ENCODE results near the gene GRB10.

GRB10 gene

DNA sequence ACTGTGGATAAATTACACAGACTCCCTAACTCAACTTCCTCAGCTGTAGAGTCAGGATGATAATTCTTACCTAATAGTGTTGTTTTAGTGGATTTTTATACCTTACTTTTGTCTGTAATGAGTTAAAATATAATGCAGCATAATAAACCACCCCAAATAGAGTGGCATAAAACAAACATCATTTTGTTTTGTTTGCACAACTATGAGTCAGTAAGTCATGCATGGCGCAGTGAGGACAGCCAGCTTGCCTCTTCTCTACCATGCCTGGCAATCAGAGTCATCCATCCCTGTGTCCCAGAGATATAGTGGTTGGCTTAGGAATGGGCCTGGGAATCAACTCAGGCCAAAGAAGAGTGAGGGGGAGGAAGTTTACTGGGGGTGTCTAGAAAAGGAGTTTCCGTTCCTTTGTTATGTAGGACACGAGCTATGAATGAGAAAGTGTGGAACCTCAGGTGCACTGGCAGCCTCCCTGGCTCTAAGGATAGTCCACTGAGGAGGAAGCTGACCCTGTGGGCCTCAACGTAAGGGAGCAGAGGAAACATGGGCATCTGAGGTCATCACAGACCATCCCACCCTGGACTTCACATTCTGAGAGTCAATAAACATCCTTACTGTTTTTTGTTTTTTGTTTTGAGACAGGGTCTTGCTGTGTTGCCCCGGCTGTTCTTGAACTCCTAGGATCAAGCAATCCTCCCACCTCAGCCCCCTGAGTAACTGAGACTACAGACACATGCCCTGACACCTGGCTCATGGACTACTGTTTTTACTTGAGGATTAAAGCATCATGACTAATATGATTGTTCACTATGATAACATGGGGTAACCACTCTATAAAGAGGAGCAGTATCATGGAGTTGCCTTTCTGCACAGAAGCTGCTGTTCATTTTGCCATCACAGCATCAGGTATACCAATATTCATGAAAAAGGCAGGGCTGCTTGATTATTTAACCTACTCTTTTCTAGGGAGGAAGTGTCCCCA is 21.0 kb upstream of the GRB10 start:
- no peak for DNase-seq

DNA sequence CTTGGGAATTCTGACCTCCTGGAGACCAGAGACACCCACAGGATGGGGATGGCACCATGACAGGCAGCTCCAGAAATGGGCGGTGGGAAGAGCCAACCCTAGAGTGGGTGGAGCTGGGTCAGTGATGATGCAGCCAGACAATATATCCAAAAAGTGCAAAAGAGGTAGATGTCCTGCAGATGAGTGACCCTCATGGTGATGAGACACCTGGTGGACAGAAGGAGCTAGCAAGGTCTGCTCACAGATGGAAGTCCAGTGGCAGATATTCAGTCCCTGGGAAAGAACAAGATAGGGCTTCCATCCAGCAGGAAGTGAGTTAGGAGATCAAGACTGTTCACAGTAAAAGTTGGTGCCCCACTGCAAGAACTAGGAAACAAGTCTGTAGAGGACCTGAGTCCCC is 19.2 kb upstream of the GRB10 start:
- no peak for DNase-seq

DNA sequence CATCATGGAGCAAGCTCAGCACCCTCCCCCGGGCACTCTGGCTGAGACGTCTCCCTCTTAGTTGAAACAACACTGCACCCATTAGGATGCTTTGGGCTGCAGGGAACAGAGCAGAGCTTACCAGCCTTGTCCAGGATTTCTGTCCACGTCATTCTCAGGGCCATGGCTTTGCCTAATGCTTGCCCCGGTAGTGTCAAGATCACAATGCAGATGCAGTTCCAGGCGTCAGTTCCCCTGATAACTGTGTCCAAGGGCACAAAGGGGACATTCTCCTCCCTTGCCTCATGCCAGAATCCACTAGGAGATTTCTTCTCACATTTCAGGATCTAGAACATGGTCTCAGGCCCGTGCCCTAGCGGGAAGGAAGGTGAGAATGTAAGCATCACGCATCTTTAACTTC is 17.2 kb upstream of the GRB10 start:
- DNase-seq = no peak

DNA sequence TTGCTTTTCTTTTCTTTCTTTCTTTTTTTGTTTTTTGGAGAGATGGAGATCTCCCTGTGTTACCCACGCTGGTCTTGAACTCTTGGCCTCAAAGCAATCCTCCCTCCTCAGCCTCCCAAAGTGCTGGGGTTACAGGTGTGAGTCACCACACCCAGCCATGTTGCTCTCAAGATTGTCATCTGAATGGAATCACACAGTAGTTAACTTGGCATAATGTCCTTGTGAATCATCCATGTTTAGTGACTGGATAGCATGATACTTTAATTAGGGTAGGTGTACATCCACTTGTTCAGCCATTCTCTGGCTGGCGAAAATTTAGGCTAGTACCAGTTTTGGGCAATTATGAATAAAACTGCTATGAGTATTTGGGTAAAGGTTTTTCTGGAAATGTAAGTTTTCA is 15.4 kb upstream of the GRB10 start:
- DNase-seq = no peak

DNA sequence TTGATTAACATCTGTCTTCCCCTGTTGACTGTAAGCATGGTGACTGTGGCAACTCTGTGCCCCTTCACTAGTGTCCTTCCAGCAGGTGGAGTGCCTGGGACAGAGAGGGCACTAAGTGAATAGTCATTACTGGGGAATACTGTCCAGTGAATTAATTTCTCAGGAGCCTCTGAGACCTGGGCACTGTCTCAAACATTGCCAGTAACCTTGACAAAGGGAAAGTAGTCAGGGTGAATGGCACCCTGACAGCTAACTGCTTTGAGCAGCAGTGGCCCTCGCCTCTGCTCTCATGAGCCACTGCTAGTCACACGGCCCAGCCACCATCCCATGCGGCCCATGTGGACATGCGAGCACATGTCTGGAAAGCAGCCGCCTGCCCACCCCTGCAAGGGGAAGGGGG is 13.1 kb upstream of the GRB10 start:
- no peak for DNase-seq

DNA sequence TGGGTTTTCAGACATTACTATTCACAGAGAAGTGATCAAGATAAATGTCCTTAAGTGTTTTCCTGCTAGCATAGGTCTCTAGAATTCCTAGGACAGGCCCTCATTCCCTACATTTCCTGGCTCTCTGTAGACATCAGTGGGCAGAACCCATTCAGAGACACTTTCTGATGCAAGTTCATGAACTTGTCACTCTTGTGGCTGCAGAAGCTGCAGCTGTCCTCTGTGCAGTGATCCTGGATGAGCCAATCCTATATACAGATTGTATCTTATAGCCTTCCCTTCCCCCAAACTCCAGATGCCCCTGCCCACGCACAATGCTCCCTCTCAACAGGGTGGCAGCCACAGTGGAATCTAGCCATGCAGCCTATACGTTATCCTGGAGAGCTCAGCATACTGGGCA is 12.6 kb upstream of the GRB10 start:
- DNase-seq = no peak

DNA sequence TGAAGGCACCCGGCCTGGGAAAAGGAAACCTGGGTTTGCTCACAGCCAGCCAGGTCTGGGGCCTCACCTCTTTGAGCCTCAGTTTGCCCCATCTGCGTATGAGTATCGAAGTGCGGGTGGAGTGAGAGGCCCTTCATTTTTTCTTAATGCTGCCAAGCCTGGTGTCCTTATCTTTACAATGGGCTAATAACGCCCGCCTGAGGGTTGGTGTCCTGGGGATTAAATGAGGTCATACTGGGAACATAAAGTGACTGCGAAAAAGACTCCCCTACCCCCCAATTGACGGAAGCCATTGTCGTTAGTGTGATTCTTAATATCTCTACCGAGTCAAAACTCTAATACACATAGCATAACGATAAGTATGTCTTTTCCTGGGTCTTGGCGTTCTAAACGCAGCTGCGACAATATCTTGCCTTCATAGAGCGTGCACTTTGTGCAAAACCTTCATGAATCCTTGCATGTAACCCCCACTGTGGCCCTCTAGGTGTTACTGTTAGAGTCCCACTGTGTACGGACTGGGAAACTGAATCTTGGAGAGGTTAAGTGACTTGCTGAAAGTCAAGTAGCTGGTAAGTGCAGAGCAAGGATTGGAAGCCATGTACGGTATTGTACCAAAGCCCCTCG is 11.4 kb upstream of the GRB10 start:
- DNase-seq = no peak

DNA sequence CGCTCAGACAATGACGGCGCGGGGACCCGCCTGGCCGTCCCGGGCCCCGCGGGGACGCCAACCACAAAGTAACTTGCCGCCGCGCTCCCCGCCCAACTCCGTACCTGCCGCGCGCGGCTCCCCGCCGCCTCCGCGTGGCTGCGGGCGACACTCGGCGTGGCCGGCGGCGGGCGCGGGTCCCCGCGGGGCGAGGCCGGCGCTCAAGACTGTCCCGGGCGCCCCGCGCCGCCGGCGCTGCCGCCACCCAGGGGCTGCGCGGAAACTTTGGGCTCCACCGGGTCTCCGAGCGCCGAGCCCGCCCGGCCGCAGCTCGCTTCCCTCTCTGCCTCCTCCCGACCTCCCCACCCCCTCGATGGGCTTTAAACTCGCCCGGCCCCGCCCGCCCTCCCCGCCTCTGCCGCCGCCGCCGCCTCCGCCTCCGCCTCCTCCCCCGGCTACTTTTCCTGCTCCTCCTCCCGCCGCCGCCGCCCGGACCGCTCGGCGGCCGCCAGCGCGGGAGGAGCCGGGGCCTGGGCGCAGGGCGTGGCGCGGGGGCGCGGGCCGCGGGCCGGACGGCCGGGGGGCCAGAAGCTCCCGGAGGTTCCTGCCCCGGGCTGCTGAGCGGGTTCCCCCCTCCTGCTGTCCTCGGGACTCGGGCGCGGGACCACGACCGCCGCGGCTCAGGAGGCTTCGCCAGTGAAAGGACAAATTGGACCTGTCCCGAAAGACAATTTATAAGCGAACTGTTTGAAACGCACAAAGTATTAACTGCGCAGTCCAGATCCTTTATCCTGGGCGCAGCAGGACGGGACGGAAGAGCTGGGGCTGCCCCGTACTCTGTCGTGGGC is 10.6 kb upstream of the GRB10 start:
- no peak for DNase-seq

DNA sequence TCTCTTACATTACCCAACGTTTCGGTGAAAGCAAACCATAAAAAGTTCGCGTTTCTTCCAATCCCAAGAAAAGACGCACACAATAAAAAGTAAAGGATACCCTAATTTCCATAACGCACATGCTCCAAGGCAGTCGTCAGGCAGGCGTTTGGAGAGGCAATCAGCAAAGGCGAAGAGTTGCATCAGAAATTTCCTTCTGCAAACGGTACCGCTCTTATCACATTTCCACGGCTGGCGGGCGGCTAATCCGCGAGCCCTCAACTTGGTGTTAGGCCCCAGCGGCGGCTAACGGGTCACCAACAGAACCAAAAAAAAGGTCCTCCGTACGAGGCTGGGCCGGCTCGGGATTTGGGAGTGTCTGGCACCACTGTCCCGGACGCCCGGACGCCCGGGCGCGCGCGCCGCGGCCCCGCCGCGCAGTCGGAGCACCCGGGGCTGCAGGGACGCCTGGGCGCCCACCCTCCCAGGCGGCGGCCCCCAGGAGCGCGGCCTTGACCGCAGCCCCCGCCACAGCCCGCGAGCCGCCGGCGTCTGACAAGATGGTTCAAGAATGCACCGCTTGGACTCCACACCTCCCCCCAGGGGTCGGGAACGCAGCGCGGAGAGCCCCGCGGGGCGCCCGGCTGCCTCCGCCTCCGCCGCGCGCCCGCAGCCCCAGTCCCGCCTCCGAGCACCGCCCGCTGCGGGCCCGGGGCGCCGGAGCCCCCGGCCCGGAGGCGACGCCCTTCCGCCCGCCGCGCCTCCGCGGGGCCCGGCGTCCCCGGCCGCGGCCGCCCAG is 9.8 kb upstream of the GRB10 start:
- no peak for DNase-seq

DNA sequence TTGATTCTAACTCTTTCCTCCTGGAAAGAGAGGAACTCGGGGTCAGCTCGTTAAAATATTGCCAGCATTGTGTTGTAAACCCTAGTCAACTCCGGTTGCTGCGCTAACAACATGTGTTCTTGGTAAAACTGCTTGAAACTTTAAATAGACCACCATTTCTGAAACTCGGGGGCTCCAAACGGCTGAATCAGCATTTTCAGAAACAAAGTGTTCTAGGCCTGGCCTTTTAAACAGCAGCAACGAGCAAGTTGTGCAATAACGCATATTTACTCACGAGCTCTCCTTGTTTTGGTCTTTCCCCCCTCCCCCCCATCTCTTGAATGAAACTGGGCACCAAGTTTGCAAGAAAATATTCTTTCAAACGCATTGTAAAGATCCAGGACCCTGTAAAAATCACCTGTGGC is 9.2 kb upstream of the GRB10 start:
- no peak for DNase-seq

DNA sequence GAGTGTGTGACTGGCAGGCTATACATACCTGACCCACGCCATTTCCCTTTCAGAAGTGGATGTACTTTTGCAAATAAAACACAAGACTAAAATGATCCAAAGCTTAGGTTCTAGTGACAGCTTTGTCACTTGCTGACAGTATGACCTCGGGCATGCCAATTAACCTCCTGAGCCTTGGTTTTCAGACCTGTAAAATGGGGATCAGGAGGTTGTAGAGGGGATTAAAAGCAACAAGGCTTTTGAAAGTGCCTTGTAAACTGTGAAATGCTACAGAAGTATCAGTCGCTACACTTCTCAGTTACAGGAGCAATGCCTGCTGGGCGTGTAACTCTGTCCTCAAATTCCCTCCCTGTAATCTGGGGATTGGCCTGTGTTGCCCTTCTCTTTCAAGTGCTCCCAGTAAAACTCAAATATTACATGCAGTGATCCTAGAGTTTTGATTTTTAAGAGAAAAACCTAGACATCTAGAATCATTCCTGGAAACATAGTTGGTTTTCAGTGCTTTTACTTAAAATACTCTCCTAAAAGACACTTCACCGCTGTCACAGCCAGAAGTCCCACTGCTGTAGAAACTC is 8.8 kb upstream of the GRB10 start:
- DNase-seq = no peak

DNA sequence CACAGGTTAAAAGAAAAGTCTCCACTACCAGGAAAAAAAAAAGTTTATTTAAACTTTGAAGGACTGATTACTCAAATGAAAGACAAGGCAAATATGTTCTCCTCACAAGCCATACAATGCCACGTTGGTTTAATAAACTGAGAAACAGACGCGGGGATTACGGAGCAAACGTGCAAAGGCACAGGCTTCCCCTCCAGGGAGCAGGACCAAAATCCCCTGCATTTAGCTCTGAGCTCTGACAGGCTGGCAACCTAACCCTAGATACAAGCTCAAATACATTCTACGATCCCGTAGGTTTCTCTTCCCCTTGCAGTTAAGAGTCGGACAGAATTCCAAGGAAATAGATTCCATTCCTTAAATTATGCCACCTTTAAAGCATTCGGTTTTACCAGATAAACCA is 7.7 kb upstream of the GRB10 start:
- DNase-seq = no peak

DNA sequence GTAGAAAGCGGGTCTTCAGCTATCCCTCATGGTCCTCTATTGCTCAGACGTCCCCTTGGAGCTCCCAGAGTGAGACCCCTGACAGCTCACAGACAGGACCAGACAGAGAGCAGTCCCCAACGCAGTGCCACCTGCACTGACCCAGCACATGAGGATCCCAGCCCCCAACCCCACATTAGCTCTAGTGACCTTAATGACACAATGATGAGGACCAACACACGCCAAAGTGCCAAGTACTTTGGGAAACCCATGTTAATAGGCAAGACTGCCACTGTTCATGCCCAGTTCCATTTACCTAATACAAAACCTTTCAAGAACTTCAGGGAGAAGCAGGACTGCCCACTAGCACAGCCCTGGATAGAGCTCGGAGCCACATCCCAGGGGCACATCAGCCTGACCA is 5.7 kb upstream of the GRB10 start:
- no peak for DNase-seq

DNA sequence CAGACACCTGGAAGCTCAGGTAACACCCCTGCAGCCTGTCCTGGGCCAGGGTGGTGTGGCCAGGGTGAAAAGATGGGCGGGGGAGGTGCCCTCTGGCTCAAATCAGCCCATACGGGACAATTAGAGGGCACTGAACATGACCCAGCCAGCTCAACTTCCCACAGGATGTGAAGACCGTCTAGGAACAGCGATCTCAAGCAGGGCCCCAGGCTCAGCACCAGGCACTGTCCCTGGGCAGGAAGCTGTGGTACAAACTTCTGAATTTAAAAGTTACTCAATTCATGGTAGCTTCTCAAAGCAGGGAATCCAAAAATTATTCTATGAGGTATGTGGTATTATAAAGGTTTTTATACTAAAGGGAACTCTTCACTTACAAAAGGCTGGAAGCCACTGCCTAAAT is 5.1 kb upstream of the GRB10 start:
- DNase-seq = no peak

DNA sequence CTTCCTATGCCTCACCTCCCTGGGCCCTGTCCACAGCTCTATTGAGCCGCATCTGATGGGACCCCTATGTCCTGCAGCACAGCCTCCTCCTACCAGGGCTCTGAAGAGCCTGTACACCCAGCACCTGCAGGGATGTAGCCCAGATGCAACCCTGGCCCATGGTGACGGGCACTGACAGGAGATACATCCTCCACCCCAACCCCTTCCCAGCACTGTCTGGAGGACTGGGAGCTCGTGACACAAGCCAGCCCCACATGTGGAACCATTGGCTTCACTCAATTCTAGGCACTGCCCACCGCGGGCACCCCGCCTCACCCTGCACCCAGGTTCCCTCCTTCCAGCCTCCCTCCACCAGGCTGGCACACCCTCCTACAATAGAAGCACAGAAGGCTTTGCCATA is 2.6 kb upstream of the GRB10 start:
- DNase-seq = no peak

DNA sequence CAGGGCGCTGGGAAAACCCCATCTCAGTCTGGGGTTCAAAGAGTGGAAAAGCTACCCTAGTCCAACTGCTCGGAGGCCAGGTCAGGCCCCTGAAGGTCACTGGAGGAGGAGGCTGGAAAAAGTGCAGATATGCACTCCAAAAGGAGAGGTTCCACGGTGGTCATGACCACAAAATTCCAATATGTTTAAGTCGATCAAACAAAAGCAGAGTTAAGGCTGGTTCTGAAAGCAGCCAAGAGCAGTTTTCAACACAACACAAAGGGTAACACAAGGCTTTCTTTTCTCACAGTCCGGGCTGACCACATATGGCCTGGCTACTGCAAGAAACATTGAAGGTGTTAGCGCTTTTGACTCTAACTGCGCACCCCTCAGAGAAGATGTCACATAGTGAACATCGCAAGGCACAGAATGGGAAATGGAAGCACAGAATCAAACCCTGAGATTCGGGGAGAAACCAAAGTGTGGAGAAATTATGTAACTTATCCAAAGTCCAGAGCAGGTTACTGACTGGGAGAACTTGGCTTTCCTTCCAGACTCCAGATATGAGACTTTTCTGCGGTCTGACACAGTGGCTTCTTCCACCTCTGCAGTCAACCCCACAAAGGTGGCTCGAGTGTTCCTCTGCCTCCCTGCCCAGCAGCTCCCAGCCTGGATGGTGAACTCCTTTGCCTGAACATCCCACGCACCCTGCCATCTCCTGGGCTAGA is 1.3 kb upstream of the GRB10 start:
- DNase-seq = no peak

DNA sequence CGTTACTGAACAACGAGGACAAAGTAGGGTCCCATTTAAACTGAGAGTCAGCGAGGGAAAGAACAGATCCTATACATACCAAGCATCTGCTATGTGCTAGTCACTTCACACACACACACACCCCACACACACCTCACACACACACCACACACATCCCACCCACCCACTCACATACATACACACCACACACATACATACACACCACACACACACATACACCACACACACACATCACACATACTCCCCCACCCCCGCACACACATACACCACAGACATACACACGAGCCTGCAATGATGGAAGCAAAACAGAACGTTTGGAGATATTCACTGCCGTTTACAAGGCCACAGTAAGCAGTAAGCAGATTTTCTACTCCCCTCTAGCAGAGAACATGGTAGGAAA is 607 bp upstream of the GRB10 start:
- no peak for DNase-seq

DNA sequence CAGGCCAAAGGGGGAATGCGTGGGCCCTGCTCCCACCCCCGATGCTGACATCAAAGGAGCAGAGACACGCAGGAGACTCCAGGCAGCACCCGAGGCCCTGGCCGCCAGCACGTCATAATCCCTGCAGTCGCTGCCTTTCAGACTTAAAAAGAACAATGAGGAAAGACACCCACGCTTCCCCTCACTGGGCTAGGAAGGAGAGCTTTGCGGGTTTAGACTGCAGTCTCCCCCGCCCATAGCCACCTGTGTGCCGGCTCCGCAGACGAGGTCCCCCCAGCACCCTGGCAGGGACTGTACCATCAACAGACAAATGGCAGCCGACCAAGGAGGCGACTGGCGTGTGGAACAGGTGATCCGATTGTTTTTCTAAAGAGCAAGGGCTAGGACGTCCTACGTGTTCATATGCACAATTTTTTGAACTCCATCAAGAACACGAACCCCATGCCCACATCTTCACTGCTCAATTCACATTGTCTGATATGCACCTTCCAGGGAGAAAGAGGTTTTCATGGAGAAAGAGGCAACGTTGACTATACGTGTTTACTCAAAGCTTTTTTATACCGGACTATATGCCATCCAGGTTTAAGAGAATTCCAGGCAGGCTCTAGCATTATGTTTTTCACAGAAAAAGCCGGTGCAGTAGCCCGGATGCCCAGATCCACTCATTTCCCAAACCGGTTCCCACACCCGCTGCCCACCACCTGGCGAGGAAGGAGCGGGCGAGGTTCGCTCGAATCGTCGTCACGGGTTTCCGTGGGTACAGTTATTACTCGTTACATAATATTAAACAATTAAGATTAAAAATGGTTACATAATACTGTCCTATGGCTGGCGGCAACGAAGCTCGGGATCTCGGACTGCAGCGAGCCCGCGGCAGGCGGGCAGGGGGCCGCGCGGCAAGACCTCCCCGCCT is 1.1 kb downstream of the GRB10 start:
- DNase-seq = no peak

DNA sequence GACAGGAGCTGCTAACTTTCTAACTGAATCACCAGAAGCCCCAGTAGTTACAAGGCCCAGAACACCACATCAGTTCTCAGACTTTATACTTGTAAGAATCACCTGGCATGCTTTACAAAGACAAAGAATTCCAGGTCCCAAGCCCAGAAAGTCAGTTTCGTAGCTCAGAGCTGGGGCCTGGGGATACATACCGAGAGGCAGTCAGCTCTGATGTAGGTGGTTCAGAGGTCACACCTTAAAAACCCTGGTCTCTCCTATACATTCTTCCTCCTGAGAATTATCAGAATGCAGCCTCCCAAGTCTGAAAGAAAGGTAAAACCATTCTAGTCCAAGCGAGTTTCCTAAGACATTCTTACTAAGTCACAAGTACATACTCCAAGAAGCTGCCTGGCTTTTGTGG is 2.3 kb downstream of the GRB10 start:
- DNase-seq = no peak

DNA sequence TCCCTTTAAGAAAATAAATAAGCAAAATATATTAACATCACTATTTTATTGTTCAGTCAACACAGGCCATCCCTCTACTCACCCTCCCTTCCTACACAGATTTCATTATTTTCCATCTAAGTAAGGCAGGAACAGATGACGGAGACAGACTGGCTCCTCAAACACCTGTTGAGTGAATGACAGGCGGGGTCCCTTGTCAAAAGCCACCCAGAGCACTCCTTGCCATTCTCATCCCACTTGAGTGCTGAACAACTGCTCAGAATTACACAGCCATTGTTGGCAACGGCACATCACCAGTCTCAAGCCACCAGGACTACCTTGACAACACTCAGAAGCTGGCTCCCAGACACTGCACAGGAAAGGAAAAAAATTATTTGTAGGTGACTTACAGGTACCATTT is 3.3 kb downstream of the GRB10 start:
- DNase-seq = no peak

DNA sequence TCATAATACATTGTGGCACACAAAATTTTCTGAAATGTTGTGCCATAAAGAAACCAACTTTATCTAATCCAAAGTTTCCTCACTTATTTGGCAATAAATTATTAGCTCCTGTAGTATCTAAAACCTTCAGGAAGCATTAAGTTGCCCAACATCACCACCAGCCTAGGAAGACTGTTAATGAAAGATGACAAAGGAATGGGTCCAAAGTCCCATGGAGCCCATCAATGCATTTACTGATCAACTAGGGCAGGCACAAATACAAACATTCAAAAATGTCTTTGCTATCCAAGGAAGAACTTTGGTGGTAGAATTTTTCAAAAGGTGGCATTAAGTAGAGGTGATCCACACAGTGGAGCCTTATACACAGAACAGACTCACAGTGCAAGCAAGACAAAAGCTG is 4.5 kb downstream of the GRB10 start:
- no peak for DNase-seq
